Thyroid gland (tissue), 4 donors: Measurements from ENCODE around the gene ASL. TPM values are rescaled to one million over a fixed set of nuclear protein-coding genes. Genes with fewer than 3 reads are reported as not detected.
A peak's percentile ranks its signal among the peaks of the same experiment; 100 is the strongest.
"Not testable (repeated sequence)": the region's sequence is repeated elsewhere in the genome, so short reads cannot be mapped to it uniquely, and the experiment has no call there.

Source experiments
- DNase-seq, 2 donors: peaks; one replicate each; pipeline ENCODE4 v3.0.0-alpha.2; 2019
- H3K27ac ChIP-seq, 3 donors: fragments of 200-600 bp; sonication (generic); 1 replicate in 2 of 3; 2 replicates in 1 of 3; pipeline ENCODE4 v1.5.1; 2016 to 2019; ENCODE audit warnings: mild to moderate bottlenecking in 1 of 3, moderate library complexity in 1 of 3
- H3K27me3 ChIP-seq: fragments of 200-600 bp; sonication (generic); one replicate; pipeline ENCODE4 v1.5.1; 2019
- H3K36me3 ChIP-seq, 2 donors: fragments of 200-600 bp; sonication (generic); one replicate each; pipeline ENCODE4 v1.5.1; 2016 to 2019
- H3K4me1 ChIP-seq, 2 donors: fragments of 200-600 bp; sonication (generic); one replicate each; pipeline ENCODE4 v1.5.1; 2017 to 2019
- H3K4me3 ChIP-seq, 3 donors: fragments of 200-600 bp; sonication (generic); replicated peaks in 1 of 3; 1 replicate in 2 of 3; 2 replicates in 1 of 3; pipeline ENCODE4 v1.5.1; 2016; ENCODE audit warnings: mild to moderate bottlenecking in 1 of 3
- H3K9me3 ChIP-seq: fragments of 200-600 bp; sonication (generic); one replicate; pipeline ENCODE4 v1.5.1; 2017
- POLR2A ChIP-seq, 2 donors: fragments of 450-650 bp; IDR thresholded peaks; one replicate each; pipeline ENCODE4 v1.6.1; 2017; ENCODE audit warnings: antibody characterized with exemption in 2 of 2, mild to moderate bottlenecking in 2 of 2, moderate library complexity in 1 of 2
- WGBS, 2 donors: methylation state at CpG; one replicate each; pipeline ENCODE4 v1.1.5; 2017; 5-methylcytosine and 5-hydroxymethylcytosine counted together
- intact Hi-C: fragments of 100-400 bp; cut with DNase I; formaldehyde crosslinking; loops from one replicate; pipeline ENCODE4 v1.15.1; 2023
- total RNA-seq, 4 donors: library from RNA; depleted of rRNA; stranded (reverse); fragments of >200 nt; gene quantifications; one replicate each; pipeline ENCODE4 v1.2.3, GENCODE V29; 2016
- TF ChIP-seq, protein P1 (sequence below), 6 experiments: fragments of 200-600 bp in 3 of 6; fragments of 450-650 bp in 3 of 6; sonication (generic) in 3 of 6; IDR thresholded peaks; one replicate each; pipeline ENCODE4 v1.5.1; 2016 to 2019; ENCODE audit warnings: antibody characterized with exemption in 6 of 6, mild to moderate bottlenecking in 2 of 6, inconsistent platforms in 1 of 6, moderate library complexity in 1 of 6

The ASL gene
- total RNA-seq, 4 donors from 2014 or later = 25.1 to 89.5 (median 50.2) TPM

DNA sequence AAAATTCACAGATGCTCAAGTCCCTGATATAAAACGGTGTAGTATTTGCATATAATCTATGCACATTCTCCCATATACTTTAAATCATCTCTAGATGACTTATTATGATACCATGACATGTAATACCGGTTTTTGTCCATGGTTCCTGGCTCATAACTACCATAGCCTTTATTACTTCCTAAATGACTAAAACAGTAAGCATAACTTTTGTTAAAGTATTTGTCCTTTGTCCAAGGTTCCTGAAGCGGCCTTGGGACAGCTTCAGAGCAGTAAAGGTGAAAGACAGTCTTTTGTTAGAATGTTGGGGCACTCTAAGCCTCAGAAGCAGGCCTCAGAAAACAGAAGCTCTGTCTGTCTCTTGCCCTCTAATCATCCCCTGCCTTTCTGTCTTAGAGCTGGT is 43.0 kb downstream of the ASL start:
- Histone ChIP-seq H3K4me3 (no peak overlapping the region), H3K4me1 (peaks cover 8 to 18% of the 10 kb centered on the region in 2 donors), H3K9me3 (no peaks in the 10 kb centered on the region), H3K27ac (no peak overlapping the region), H3K36me3 (no peaks in the 10 kb centered on the region), H3K27me3 (no peaks in the 10 kb centered on the region)
- 85 to 90% methylated on average over 3 of the region's 3 CpGs for WGBS, 2 donors
- intact Hi-C loops = no loop called here
- DNase-seq = no peak
- TF ChIP-seq, protein P1, sequence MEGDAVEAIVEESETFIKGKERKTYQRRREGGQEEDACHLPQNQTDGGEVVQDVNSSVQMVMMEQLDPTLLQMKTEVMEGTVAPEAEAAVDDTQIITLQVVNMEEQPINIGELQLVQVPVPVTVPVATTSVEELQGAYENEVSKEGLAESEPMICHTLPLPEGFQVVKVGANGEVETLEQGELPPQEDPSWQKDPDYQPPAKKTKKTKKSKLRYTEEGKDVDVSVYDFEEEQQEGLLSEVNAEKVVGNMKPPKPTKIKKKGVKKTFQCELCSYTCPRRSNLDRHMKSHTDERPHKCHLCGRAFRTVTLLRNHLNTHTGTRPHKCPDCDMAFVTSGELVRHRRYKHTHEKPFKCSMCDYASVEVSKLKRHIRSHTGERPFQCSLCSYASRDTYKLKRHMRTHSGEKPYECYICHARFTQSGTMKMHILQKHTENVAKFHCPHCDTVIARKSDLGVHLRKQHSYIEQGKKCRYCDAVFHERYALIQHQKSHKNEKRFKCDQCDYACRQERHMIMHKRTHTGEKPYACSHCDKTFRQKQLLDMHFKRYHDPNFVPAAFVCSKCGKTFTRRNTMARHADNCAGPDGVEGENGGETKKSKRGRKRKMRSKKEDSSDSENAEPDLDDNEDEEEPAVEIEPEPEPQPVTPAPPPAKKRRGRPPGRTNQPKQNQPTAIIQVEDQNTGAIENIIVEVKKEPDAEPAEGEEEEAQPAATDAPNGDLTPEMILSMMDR (IDR thresholded peaks at IDR 0.05) = no peak
- no peak for TF ChIP-seq POLR2A (IDR thresholded peaks at IDR 0.05)

DNA sequence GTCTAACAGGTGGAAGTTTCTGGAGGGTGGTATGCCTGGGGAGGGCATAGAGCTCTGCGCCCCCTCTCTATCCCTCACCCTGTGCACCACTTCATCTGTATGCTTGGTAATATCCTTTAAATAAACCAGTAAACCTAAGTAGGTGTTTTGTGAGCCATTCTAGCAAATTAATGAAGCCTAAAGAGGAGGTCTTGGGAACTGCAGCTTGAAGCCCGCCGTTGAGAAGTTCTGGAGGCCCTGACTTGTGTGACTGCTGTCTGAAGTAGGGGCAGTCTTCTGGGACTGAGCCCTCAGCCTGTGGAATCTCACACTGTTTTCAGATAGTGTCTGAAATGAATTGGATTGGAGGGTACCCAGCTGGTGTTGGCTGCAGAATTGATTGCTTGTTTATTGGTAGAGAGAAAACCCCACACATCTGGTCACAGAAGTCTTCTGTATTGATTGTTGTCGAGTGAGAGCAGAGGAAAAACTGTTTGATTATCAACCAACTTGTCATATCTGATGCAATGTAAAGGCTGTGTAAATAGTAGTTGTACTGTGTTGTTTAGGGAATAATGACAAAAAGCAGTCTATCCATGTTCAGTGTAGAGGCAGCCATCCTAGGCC is 43.7 kb downstream of the ASL start:
- Histone ChIP-seq H3K27me3 (no peaks in the 10 kb centered on the region), H3K4me3 (no peak overlapping the region), H3K36me3 (no peaks in the 10 kb centered on the region), H3K4me1 (peaks cover 3 to 15% of the 10 kb centered on the region in 2 donors), H3K9me3 (no peaks in the 10 kb centered on the region), H3K27ac (no peak overlapping the region)
- TF ChIP-seq, protein P1 (IDR thresholded peaks at IDR 0.05) = no peak
- TF ChIP-seq POLR2A (IDR thresholded peaks at IDR 0.05) = no peak
- intact Hi-C loops = no loop called here
- 73 to 84% methylated on average over 4 of the region's 4 CpGs for WGBS, 2 donors
- DNase-seq = no peak

DNA sequence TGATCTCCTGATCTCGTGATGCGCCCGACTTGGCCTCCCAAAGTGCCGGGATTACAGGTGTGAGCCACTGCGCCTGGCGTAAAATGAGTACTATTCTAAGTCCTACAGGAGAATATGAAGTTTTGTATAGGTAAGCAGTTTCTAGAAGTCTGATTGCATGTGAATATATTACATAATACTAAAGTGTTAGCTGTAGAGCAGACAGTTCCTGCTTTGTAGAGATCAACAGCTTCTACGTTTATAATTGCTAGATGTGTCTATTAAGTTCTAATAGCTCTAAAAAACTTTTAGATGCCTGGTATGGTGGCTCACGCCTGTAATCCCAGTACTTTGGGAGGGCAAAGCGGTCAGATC is 47.5 kb downstream of the ASL start:
- no peak overlapping the region for H3K27ac ChIP-seq
- no peaks in the 10 kb centered on the region for H3K9me3 ChIP-seq
- TF ChIP-seq, protein P1 (IDR thresholded peaks at IDR 0.05) = no peak
- no peak for TF ChIP-seq POLR2A (IDR thresholded peaks at IDR 0.05)
- DNase-seq = no peak
- no peak overlapping the region for H3K4me3 ChIP-seq
- intact Hi-C loops = no loop called here
- H3K36me3 ChIP-seq = no peaks in the 10 kb centered on the region
- H3K27me3 ChIP-seq = no peaks in the 10 kb centered on the region
- peaks cover 12 to 28% of the 10 kb centered on the region in 2 donors for H3K4me1 ChIP-seq
- 96 to 97% methylated on average over 9 of the region's 9 CpGs for WGBS, 2 donors

- peaks cover 13 to 37% of the 10 kb centered on the region in 2 donors for H3K4me1 ChIP-seq
- H3K36me3 ChIP-seq, H3K27ac ChIP-seq, H3K27me3 ChIP-seq, DNase-seq, H3K9me3 ChIP-seq, intact Hi-C loops, H3K4me3 ChIP-seq: not testable (repeated sequence)
- WGBS, 2 donors = 76 to 81% methylated on average over 5 of the region's 5 CpGs
Measured at GRCh38 chr7:66124569-66124861, 48.9 kb downstream of the ASL start.

DNA sequence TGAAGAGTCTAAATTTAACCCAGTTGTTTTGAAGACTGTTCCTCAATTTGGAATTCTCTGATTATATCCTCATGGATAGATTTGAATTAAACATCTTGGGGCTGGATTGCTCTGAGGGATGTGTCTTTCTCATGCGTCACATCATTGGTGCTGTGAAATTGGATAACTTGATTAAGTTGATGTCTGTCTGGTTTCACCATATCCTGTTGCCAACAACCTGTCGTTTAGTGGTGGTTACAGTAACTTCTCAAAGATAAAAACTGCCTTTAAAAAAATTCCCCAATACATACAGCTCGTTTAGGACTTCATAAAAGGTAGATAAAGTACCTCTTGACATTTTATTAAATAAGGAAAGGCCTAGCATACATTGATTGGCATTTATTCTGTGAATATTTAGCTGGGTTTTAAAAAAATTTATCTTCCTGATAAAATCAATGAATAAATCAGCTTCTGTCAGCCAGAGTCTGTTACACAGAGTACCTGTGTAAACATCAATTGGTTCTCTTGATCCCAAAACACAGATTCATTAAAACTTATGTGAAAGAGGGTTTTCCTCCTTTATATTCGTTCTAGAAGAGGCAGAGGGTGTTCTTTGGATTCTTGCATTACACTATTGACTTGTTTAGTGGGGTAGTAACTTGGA is 49.6 kb downstream of the ASL start:
- Histone ChIP-seq H3K27me3 (no peaks in the 10 kb centered on the region), H3K4me3 (no peak overlapping the region), H3K9me3 (no peaks in the 10 kb centered on the region), H3K36me3 (no peaks in the 10 kb centered on the region), H3K4me1 (peaks cover 17 to 37% of the 10 kb centered on the region in 2 donors), H3K27ac (peak overlapping the region in 2 of 3 donors; percentile 0 to 47)
- no peak for TF ChIP-seq POLR2A (IDR thresholded peaks at IDR 0.05)
- TF ChIP-seq, protein P1 (IDR thresholded peaks at IDR 0.05) = no peak
- 48 to 53% methylated on average over 4 of the region's 4 CpGs for WGBS, 2 donors
- DNase-seq = no peak
- intact Hi-C loops = no loop called here

- H3K36me3 ChIP-seq, H3K9me3 ChIP-seq, H3K27me3 ChIP-seq, H3K4me3 ChIP-seq, DNase-seq, intact Hi-C loops: not testable (repeated sequence)
- H3K4me1 ChIP-seq = peaks cover 22 to 41% of the 10 kb centered on the region in 2 donors
- 79 to 84% methylated on average over 6 of the region's 6 CpGs for WGBS, 2 donors
- H3K27ac ChIP-seq = peak overlapping the region; percentile 0 to 47 (median 7)
Measured at GRCh38 chr7:66125781-66126352, 50.2 kb downstream of the ASL start.

GRCh38 chr7:66127172-66127571 is 51.6 kb downstream of the ASL start:
- H3K4me3 ChIP-seq, intact Hi-C loops, H3K9me3 ChIP-seq, H3K27me3 ChIP-seq: not testable (repeated sequence)
- peaks cover 22 to 41% of the 10 kb centered on the region in 2 donors for H3K4me1 ChIP-seq
- H3K27ac ChIP-seq = peak overlapping the region in 1 of 3 donors; percentile 7
- peak in 1 of 2 donors; percentile 40 for DNase-seq
- 43 to 46% methylated on average over 3 of the region's 3 CpGs for WGBS, 2 donors
- peaks cover 10 to 14% of the 10 kb centered on the region in 2 donors for H3K36me3 ChIP-seq
